Stromal cell of bone marrow (primary cell): Measurements from ENCODE around the gene NFIB.
A peak's percentile ranks its signal among the peaks of the same experiment; 100 is the strongest.

Source experiments
- DNase-seq: peaks from one replicate; pipeline ENCODE4 v3.0.0-alpha.2; 2012; ENCODE audit warnings: low read depth

The NFIB gene

GRCh38 chr9:14066831-14067230 lies 247.1 kb downstream of the NFIB start:
- no peak for DNase-seq

- no peak for DNase-seq
Measured at GRCh38 chr9:14066032-14066431, 247.9 kb downstream of the NFIB start.

- DNase-seq: no peak
Measured at GRCh38 chr9:14064940-14065339, 249.0 kb downstream of the NFIB start.

GRCh38 chr9:14063756-14064155 lies 250.2 kb downstream of the NFIB start:
- DNase-seq: no peak

GRCh38 chr9:14062586-14063221 lies 251.2 kb downstream of the NFIB start:
- no peak for DNase-seq

- DNase-seq: no peak
Measured at GRCh38 chr9:14061936-14062585, 251.9 kb downstream of the NFIB start.

GRCh38 chr9:14058325-14058688 lies 255.6 kb downstream of the NFIB start:
- no peak for DNase-seq

- no peak for DNase-seq
Measured at GRCh38 chr9:14057368-14058324, 256.3 kb downstream of the NFIB start.

GRCh38 chr9:14056316-14056861 lies 257.6 kb downstream of the NFIB start:
- no peak for DNase-seq

- DNase-seq: no peak
Measured at GRCh38 chr9:14054096-14054495, 259.8 kb downstream of the NFIB start.

GRCh38 chr9:14052359-14052758 lies 261.6 kb downstream of the NFIB start:
- no peak for DNase-seq

- peak; percentile 21 for DNase-seq
Measured at GRCh38 chr9:14051419-14051818, 262.5 kb downstream of the NFIB start.

GRCh38 chr9:14043483-14043882 lies 270.5 kb downstream of the NFIB start:
- no peak for DNase-seq

- DNase-seq: no peak
Measured at GRCh38 chr9:14037331-14037730, 276.6 kb downstream of the NFIB start.

GRCh38 chr9:14033067-14033466 lies 280.9 kb downstream of the NFIB start:
- no peak for DNase-seq
